ENCODE data around the gene ATP8A2. TPM values are rescaled to one million over a fixed set of nuclear protein-coding genes. Genes with fewer than 3 reads are reported as not detected.

ATP8A2 gene
- total and polyA plus RNA-seq, 2 of the 8 experiments (the other 6 are each of a cell fraction or from before 2014, with no cell fraction given), result 2.4 to 8.3 TPM

DNA sequence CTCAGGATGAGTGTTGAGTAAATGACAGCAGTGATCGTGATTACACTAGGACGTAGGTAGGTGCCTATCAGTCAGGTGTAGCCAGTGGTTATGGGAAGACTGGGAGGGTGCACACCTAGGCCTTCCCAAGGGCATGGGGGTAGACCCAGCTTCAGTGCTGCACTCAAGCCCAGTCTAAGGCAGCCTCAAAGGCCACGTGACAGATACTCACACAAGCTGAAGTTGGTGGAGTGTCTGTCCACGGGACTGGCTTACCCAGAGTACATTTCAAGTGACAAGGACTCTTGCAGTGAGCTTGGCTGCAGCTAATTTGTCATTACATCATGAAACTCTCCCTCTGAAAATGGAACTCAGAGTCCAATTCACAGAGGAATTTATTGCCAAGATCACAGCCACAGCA lies 561.7 kb downstream of the ATP8A2 start:
- Histone ChIP-seq H3K23ac (ENCODE audit: insufficient read length) (no peak overlapping the region), H4K8ac (ENCODE audit: extremely low read depth, insufficient read depth, low read length) (no peak overlapping the region), H3K4ac (replicated peaks; ENCODE audit: insufficient read length, low read depth, low read length) (no peak overlapping the region), H2AFZ (ENCODE audit: low read length) (no peak overlapping the region), H3K27ac (ENCODE audit: low read depth, low read length) (no peak overlapping the region), H2BK15ac (ENCODE audit: low read length) (no peak overlapping the region), H3K14ac (ENCODE audit: insufficient read length) (no peak overlapping the region), H3K9me3 (ENCODE audit: insufficient read depth in 2 of 2, low read depth in 1 of 2, low read length in 1 of 2) (no peaks in the 10 kb centered on the region), H2AK5ac (ENCODE audit: low read depth, low read length) (no peak overlapping the region), H3K36me3 (ENCODE audit: control insufficient read depth in 2 of 4, insufficient read depth in 4 of 4, low read length in 3 of 4) (no peaks in the 10 kb centered on the region), H3K4me1 (replicated peaks in 1 of 4; ENCODE audit: control insufficient read depth in 3 of 4, insufficient read depth in 4 of 4, low read length in 3 of 4) (peaks cover 0 to 10% (median 6%) of the 10 kb centered on the region in 4 experiments; a peak in 5 of 7 replicates), H4K20me1 (replicated peaks in 1 of 2; ENCODE audit: control insufficient read depth in 1 of 2, insufficient read depth in 2 of 2, low read length in 2 of 2) (no peaks in the 10 kb centered on the region), H3K18ac (ENCODE audit: extremely low read depth, low read length) (no peak overlapping the region), H4K5ac (ENCODE audit: insufficient read length, low read depth, low read length) (no peak overlapping the region), H3K56ac (replicated peaks; ENCODE audit: insufficient read length, low read depth, low read length) (no peak overlapping the region), H3K27me3 (replicated peaks in 1 of 4; ENCODE audit: control insufficient read depth in 3 of 4, extremely low read depth in 1 of 4, insufficient read depth in 3 of 4, low read length in 3 of 4) (no peaks in the 10 kb centered on the region; a peak in 1 of 7 replicates), H3K23me2 (ENCODE audit: low read depth, low read length) (no peaks in the 10 kb centered on the region), H3K79me2 (ENCODE audit: control insufficient read depth in 1 of 2, insufficient read depth in 2 of 2, low read length in 2 of 2) (no peaks in the 10 kb centered on the region), H4K91ac (replicated peaks; ENCODE audit: insufficient read length, low read length) (no peak overlapping the region), H2BK5ac (ENCODE audit: low read depth, low read length) (no peak overlapping the region), H3K9ac (replicated peaks in 1 of 4; ENCODE audit: extremely low read depth in 1 of 4, low read depth in 3 of 4, low read length in 3 of 4) (no peak overlapping the region), H3K79me1 (ENCODE audit: low read depth, low read length) (no peaks in the 10 kb centered on the region), H3K4me2 (ENCODE audit: insufficient read depth in 1 of 2, low read depth in 2 of 2, low read length in 2 of 2) (no peak overlapping the region), H2BK20ac (ENCODE audit: low read length) (no peak overlapping the region), H2BK120ac (replicated peaks; ENCODE audit: low read depth, low read length) (no peak overlapping the region), H2BK12ac (ENCODE audit: low read depth, low read length) (no peak overlapping the region; the same call in 1 of the 2 replicates), H3K4me3 (ENCODE audit: extremely low read depth in 1 of 4, insufficient read depth in 2 of 4, low read depth in 3 of 4, low read length in 4 of 4) (no peak overlapping the region)
- DNase-seq (ENCODE audit: low read depth in 1 of 2, low spot score in 2 of 2) (no peak), FAIRE-seq (no peak)
- ChIA-PET POLR2A (ENCODE audit: partially characterized antibody) (no interaction called here), CTCF (ENCODE audit: partially characterized antibody) (no interaction called here)
- 97% methylated on average over 4 of the region's 4 CpGs; no CpG with 5 or more reads in 1 of the 2 experiments for WGBS, 2 experiments (ENCODE audit: extremely low coverage in 1 of 2, insufficient coverage in 1 of 2, insufficient read length in 1 of 2, insufficient replicate concordance in 2 of 2, low coverage in 1 of 2, low lambda C conversion rate in 2 of 2, missing lambda C conversion rate in 1 of 2)
- no peak for TF ChIP-seq SUZ12 (IDR thresholded peaks at IDR 0.05; ENCODE audit: low read length)
- no peak for TF ChIP-seq SAP30 (IDR thresholded peaks at IDR 0.05; ENCODE audit: insufficient read depth, insufficient replicate concordance, low read length)
- no peak for TF ChIP-seq SRF (IDR thresholded peaks at IDR 0.05; ENCODE audit: low read depth, low read length)
- no peak for TF ChIP-seq BACH1 (IDR thresholded peaks at IDR 0.05; ENCODE audit: low read length)
- TF ChIP-seq TEAD4 (IDR thresholded peaks at IDR 0.05; ENCODE audit: low read depth, low read length), result no peak
- TF ChIP-seq SP4 (IDR thresholded peaks at IDR 0.05; ENCODE audit: low read length), result no peak
- TF ChIP-seq TCF12 (IDR thresholded peaks at IDR 0.05; ENCODE audit: low read depth, low read length), result no peak
- TF ChIP-seq KDM5A (IDR thresholded peaks at IDR 0.05; ENCODE audit: low read length), result no peak
- no peak for TF ChIP-seq SIX5 (IDR thresholded peaks at IDR 0.05; ENCODE audit: low read depth, low read length)
- TF ChIP-seq CEBPB (IDR thresholded peaks at IDR 0.05; ENCODE audit: low read depth, low read length), result no peak
- TF ChIP-seq HDAC2 (IDR thresholded peaks at IDR 0.05; ENCODE audit: borderline replicate concordance in 1 of 2, low read depth in 2 of 2, low read length in 2 of 2), result no peak
- TF ChIP-seq PHF8 (conservative IDR thresholded peaks at IDR 0.05; ENCODE audit: low read depth, low read length), result no peak
- TF ChIP-seq CHD2 (IDR thresholded peaks at IDR 0.05; ENCODE audit: low read length), result no peak

Data from H1 (cell line).